GM12874 (cell line): ENCODE measurements around the gene ALLC.

Source experiments
- TF ChIP-seq, protein P1 (sequence below): IDR thresholded peaks from 2 replicates; pipeline ENCODE4 v1.5.1; 2011; ENCODE audit warnings: low read depth, mild to moderate bottlenecking, control low read depth, low read length, moderate library complexity; ENCODE audit not compliant: insufficient read depth

Gene ALLC

DNA sequence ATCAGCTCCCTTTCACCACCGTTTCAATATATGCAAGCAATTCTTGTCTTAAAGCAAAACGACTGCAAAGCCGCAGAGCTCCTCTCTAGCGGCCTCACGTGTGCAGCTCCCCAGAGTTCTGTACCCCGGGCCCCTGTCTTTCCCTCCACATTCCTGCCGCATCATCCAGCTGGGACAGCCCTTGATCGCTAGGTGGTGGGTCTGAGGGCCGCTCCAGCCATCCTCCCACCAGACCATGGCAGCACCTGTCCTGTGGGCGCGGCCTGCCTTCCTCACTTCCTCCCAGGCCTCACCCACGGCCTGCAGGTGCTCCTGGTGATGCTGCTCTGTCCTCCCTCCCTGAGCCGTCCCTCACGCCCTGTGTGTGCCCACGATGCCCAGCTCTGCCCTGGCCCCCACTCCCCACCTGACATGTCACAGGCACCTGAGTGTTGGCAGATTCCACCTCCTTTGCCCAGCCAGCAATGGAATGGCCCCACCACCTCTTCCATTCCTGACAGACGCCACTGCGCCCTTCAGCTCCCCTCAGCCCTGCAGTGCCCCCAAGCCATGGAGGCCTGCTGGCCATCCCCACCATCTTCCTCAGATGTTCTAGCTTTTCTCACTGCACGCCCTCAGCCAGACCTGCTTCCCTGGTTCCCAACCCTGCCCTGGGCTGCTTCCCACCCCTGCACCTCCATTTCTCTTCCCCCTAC lies 15.3 kb upstream of the ALLC start:
- TF ChIP-seq, protein P1, sequence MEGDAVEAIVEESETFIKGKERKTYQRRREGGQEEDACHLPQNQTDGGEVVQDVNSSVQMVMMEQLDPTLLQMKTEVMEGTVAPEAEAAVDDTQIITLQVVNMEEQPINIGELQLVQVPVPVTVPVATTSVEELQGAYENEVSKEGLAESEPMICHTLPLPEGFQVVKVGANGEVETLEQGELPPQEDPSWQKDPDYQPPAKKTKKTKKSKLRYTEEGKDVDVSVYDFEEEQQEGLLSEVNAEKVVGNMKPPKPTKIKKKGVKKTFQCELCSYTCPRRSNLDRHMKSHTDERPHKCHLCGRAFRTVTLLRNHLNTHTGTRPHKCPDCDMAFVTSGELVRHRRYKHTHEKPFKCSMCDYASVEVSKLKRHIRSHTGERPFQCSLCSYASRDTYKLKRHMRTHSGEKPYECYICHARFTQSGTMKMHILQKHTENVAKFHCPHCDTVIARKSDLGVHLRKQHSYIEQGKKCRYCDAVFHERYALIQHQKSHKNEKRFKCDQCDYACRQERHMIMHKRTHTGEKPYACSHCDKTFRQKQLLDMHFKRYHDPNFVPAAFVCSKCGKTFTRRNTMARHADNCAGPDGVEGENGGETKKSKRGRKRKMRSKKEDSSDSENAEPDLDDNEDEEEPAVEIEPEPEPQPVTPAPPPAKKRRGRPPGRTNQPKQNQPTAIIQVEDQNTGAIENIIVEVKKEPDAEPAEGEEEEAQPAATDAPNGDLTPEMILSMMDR, result no peak

DNA sequence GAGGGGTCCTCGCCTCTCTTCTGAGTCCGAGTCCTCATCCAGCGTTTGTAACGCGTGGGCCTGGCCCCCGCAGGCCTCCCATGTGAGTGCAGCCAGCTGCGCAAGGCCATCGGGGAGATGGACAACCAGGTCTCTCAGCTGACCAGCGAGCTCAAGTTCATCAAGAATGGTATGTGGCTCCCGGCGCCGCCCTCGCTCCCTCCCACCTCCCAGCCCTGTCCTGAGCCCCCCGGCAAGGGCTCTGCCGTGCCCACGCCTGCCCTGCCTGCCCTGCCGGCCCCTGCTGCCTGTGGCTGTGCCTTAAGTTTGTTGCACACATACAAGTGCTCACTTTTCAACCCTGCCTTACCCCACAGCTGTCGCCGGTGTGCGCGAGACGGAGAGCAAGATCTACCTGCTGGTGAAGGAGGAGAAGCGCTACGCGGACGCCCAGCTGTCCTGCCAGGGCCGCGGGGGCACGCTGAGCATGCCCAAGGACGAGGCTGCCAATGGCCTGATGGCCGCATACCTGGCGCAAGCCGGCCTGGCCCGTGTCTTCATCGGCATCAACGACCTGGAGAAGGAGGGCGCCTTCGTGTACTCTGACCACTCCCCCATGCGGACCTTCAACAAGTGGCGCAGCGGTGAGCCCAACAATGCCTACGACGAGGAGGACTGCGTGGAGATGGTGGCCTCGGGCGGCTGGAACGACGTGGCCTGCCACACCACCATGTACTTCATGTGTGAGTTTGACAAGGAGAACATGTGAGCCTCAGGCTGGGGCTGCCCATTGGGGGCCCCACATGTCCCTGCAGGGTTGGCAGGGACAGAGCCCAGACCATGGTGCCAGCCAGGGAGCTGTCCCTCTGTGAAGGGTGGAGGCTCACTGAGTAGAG lies 14.4 kb upstream of the ALLC start:
- TF ChIP-seq, protein P1, result no peak

DNA sequence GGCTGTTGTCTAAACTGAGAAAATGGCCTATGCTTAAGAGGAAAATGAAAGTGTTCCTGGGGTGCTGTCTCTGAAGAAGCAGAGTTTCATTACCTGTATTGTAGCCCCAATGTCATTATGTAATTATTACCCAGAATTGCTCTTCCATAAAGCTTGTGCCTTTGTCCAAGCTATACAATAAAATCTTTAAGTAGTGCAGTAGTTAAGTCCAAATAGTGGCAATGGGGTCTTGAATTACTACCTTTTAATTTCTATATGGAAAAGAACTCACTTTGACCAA lies 13.8 kb upstream of the ALLC start:
- TF ChIP-seq, protein P1, result no peak

DNA sequence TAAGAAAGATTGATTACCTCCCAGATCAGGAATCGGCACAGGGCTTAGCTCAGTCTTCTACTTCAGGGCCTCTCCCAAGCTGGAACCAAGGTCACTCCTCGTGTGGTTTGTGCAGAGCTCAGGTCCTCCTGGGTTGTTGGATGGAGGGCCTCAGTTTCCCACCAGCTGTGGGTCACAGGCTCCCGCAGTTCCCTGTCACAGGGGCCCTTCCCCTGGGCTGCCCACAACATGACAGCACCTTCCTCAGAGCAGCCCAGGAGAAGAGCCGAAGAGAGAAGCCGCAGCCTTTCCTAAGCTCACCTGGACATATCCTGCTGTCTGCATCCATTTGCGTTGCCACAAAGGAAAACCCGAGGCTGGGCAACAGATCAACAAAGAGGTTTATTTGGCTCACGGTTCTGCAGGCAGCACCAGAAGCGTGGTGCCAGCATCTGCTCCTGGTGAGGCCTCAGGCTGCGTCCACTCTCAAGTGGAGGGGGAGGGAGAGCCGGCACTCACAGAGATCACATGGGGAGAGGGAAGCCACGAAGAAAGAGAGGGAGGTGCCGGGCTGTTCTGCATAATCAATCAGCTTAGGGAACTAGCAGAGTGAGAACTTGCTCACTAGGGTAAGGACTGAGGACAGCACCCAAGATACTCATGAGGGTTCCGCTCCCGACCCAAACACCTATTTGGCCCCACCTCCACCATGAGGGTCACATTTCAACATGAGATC lies 13.0 kb upstream of the ALLC start:
- TF ChIP-seq, protein P1, result no peak

DNA sequence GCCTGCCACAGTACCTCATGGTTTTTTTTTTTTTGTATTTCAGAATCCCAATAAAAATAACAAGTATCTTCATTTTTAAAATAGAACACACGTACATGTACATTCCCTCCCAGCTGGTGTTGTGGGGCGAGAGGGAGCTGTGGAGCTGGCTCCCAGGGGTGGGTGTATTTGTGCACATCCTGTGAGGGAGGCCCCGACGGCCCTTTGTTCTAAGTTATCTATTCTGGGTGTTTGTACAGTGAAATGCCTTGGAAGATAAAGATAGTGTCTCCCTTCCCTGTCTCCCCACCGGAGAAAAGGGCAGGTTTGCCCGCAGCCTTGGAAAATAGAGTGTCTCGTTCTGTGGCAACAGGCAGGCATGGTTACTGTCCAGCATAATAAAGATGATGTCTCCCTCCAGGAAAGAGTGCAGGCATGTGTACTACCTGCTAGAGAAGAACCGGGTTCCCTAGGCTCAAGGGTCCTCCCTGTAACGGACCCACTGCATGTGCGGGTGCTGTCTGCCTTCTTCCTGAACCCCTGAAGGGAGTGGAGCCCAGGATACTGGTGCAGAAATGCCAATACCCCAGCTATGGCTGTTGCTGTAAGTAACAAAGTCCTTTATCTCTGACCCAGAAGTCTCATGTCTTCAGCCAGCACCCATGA lies 12.1 kb upstream of the ALLC start:
- TF ChIP-seq, protein P1, result no peak

DNA sequence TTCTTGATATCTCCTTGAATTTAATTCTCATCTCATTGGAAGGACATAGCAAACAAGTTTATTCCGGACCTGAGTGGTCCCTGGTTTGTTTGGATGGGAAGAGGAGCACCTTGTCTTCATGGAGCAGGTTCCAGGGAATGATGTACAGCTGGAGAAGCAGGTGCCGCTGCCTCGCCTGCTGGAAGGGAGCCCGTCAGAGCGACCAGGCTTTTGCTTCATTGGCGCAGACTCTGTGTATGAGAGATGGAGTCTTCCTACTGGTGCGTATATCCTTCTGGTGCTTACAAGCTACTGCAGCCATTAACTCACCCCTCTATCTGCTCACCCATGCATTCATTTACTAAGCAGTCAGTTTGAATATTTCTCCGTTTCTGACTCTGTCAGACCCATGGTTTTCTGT lies 11.6 kb upstream of the ALLC start:
- TF ChIP-seq, protein P1, result no peak

DNA sequence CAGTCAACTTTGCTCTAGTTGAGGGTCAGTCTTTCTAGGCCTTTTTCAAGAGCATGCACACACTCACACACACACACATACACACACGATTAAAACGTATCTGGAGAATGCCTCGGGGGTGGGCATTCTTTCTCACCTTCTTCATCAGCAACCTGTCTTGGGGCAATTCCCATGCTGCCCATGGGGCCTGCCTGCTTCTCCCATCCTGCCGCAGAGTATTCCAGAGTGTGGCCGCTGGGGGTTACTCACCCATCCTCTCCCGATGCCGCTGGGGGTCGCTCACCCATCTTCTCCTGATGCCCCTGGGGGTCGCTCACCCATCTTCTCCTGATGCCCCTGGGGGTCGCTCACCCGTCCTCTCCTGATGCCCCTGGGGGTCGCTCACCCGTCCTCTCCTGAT lies 10.8 kb upstream of the ALLC start:
- TF ChIP-seq, protein P1, result no peak
